Gastroesophageal sphincter (tissue), 4 donors: Measurements from ENCODE around the gene SORCS3. TPM values are rescaled to one million over a fixed set of nuclear protein-coding genes. Genes with fewer than 3 reads are reported as not detected.

Experiments
- ATAC-seq: fragments of 150-250 bp; one replicate; pipeline ENCODE4 v1.9.1; 2016; ENCODE audit warnings: mild to moderate bottlenecking, moderate library complexity
- H3K27ac ChIP-seq, 4 donors: fragments of 200-600 bp; sonication (generic) in 3 of 4; 1 replicate in 3 of 4; 2 replicates in 1 of 4; pipeline ENCODE4 v1.5.1; 2016 to 2019
- H3K27me3 ChIP-seq: fragments of 200-600 bp; sonication (generic); one replicate; pipeline ENCODE4 v1.5.1; 2019
- H3K36me3 ChIP-seq, 2 donors: fragments of 200-600 bp; sonication (generic); one replicate each; pipeline ENCODE4 v1.5.1; 2019; ENCODE audit warnings: control low read depth in 1 of 2
- H3K4me1 ChIP-seq, 3 donors: fragments of 200-600 bp; sonication (generic); 1 replicate in 2 of 3; 2 replicates in 1 of 3; pipeline ENCODE4 v1.5.1; 2016 to 2019; ENCODE audit warnings: control low read depth in 2 of 3
- H3K4me3 ChIP-seq, 2 donors: fragments of 200-600 bp; sonication (generic); one replicate each; pipeline ENCODE4 v1.5.1; 2019; ENCODE audit warnings: mild to moderate bottlenecking in 1 of 2, moderate library complexity in 1 of 2
- H3K9me3 ChIP-seq, 3 donors: fragments of 200-600 bp; sonication (generic); one replicate each; pipeline ENCODE4 v1.5.1; 2017 to 2019; ENCODE audit warnings: control low read depth in 2 of 3
- EP300 ChIP-seq: sonication (generic); formaldehyde crosslinking; IDR thresholded peaks from one replicate; pipeline ENCODE4 v1.6.1; 2017; ENCODE audit warnings: antibody characterized with exemption, mild to moderate bottlenecking
- POLR2A ChIP-seq, 2 donors: fragments of 450-650 bp; IDR thresholded peaks; one replicate each; pipeline ENCODE4 v1.6.1; 2017; ENCODE audit warnings: antibody characterized with exemption in 2 of 2, mild to moderate bottlenecking in 2 of 2, moderate library complexity in 1 of 2
- POLR2AphosphoS5 ChIP-seq: sonication (generic); formaldehyde crosslinking; IDR thresholded peaks from one replicate; pipeline ENCODE4 v1.6.1; 2017; ENCODE audit warnings: antibody characterized with exemption
- WGBS, 2 donors: methylation state at CpG; one replicate each; pipeline ENCODE4 v1.1.5; 2018; ENCODE audit warnings: low coverage in 1 of 2; 5-methylcytosine and 5-hydroxymethylcytosine counted together
- total RNA-seq, 4 donors: library from RNA; depleted of rRNA; stranded (reverse); fragments of >200 nt; gene quantifications; one replicate each; pipeline ENCODE4 v1.1.0, GENCODE V29; 2016
- TF ChIP-seq, protein P1 (sequence below), 4 experiments: fragments of 200-600 bp in 2 of 4; fragments of 450-650 bp in 2 of 4; sonication (generic) in 1 of 4; IDR thresholded peaks; one replicate each; pipeline ENCODE4 v1.5.1; 2017 to 2019; ENCODE audit warnings: antibody characterized with exemption in 4 of 4, mild to moderate bottlenecking in 2 of 4, moderate library complexity in 2 of 4

SORCS3 gene
- total RNA-seq, 4 donors from 2014 or later = 0.31 to 1.3 (median 0.69) TPM; not detected in 1

DNA sequence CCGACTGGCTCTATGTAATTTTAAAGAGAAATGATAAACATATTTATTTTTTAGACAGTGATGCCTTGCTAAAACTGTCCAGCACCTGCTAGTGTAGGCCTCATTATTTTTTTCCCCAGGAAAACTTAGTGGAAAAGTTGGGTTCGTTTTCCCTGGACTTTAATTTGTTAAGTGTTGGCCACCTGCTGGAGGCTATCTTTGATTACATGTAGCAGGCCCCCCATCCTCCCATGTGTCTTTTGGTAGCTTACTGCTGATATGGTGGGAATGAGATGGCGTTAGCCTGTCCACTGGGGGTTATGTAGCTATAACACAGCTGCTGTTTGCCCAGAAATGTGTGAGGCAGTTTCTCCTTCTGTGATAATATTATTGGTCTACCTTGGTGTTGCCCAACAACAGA, 265.0 kb downstream of the SORCS3 start:
- ATAC-seq = no peak
- no peak for TF ChIP-seq POLR2AphosphoS5
- TF ChIP-seq, protein P1, sequence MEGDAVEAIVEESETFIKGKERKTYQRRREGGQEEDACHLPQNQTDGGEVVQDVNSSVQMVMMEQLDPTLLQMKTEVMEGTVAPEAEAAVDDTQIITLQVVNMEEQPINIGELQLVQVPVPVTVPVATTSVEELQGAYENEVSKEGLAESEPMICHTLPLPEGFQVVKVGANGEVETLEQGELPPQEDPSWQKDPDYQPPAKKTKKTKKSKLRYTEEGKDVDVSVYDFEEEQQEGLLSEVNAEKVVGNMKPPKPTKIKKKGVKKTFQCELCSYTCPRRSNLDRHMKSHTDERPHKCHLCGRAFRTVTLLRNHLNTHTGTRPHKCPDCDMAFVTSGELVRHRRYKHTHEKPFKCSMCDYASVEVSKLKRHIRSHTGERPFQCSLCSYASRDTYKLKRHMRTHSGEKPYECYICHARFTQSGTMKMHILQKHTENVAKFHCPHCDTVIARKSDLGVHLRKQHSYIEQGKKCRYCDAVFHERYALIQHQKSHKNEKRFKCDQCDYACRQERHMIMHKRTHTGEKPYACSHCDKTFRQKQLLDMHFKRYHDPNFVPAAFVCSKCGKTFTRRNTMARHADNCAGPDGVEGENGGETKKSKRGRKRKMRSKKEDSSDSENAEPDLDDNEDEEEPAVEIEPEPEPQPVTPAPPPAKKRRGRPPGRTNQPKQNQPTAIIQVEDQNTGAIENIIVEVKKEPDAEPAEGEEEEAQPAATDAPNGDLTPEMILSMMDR (IDR thresholded peaks at IDR 0.05) = no peak
- TF ChIP-seq POLR2A (IDR thresholded peaks at IDR 0.05) = no peak
- TF ChIP-seq EP300 = no peak
- 46 to 82% methylated on average over 2 to 3 of the region's 3 CpGs for WGBS, 2 donors

DNA sequence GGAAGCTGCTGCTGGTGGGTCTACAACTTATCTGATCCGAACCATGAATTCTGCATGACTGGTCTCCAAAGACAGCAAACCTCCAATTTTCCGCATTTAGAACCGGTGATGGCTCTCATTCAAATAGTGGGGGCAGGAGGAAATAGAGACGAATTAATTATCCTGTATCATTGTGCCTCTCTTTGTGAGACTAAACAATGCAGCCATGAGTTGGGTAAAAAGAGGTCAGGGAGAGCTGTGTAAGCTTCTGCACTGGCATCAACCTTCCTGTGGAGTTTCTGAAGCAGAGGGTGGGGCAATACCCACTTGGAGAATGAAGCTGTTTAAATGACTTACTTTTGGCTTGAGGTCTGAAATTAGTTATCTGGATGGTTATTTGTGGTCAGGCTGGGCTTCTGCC, 266.4 kb downstream of the SORCS3 start:
- no peaks in the 10 kb centered on the region for H3K27me3 ChIP-seq
- H3K4me1 ChIP-seq = no peaks in the 10 kb centered on the region
- H3K36me3 ChIP-seq = no peaks in the 10 kb centered on the region
- no peaks in the 10 kb centered on the region for H3K9me3 ChIP-seq
- no peak overlapping the region for H3K27ac ChIP-seq
- ATAC-seq = no peak
- TF ChIP-seq POLR2AphosphoS5 (no peak), EP300 (no peak), POLR2A (IDR thresholded peaks at IDR 0.05) (no peak)
- TF ChIP-seq, protein P1 (IDR thresholded peaks at IDR 0.05) = no peak
- H3K4me3 ChIP-seq = no peak overlapping the region
- 55 to 91% methylated on average over 4 of the region's 4 CpGs for WGBS, 2 donors

More for the DNA sequence above, 265.0 kb downstream of the SORCS3 start:
- no peaks in the 10 kb centered on the region for H3K4me1 ChIP-seq
- H3K27ac ChIP-seq = no peak overlapping the region
- H3K27me3 ChIP-seq = no peaks in the 10 kb centered on the region
- H3K9me3 ChIP-seq = no peaks in the 10 kb centered on the region
- H3K4me3 ChIP-seq = no peak overlapping the region
- H3K36me3 ChIP-seq = no peaks in the 10 kb centered on the region

DNA sequence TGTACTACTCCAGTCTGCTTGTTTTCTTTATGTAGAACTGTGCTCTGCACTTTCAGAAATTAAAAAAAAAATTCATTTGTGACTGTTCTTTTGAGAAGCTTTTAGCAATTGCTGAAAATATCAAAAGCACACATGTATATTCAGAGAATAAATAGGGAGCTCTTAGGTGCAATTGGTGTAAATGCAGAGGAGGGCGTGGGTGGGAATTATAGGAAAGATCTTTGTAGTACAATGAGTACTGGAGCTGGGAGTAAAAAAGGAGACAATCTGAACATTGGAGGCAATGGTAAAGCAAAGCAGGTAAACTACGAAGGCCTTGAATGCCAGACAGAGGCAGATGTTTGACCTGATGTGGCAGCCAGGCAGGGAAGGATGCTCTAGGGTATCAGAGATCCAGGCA, 267.5 kb downstream of the SORCS3 start:
- Histone ChIP-seq H3K4me3 (no peak overlapping the region), H3K9me3 (no peaks in the 10 kb centered on the region), H3K27ac (no peak overlapping the region), H3K36me3 (no peaks in the 10 kb centered on the region), H3K27me3 (no peaks in the 10 kb centered on the region), H3K4me1 (no peaks in the 10 kb centered on the region)
- 79 to 88% methylated on average over 2 of the region's 2 CpGs for WGBS, 2 donors
- no peak for ATAC-seq
- no peak for TF ChIP-seq POLR2A (IDR thresholded peaks at IDR 0.05)

DNA sequence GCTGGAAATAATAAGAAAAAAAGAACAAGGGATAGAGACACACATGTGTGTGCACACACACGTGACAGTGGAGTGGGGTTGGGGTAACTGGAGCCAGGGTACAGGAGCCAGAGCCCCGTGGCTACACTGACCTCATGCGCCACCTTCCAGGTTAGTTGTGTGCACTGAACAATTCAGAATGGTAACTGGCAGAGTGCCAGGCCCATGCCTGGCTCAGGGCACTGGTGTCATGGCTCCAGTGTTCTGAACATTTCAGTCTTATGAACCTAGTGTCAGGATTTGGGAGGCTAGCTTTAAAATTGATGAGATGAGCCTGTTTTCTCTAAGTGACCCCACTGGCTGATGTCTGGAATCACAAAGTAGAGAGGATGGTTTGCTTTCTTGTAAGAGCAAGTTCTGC, 269.6 kb downstream of the SORCS3 start:
- H3K27me3 ChIP-seq = no peaks in the 10 kb centered on the region
- H3K36me3 ChIP-seq = no peaks in the 10 kb centered on the region
- no peak overlapping the region for H3K4me3 ChIP-seq
- TF ChIP-seq POLR2AphosphoS5 = no peak
- TF ChIP-seq, protein P1 (IDR thresholded peaks at IDR 0.05) = no peak
- TF ChIP-seq EP300 = no peak
- no peak for TF ChIP-seq POLR2A (IDR thresholded peaks at IDR 0.05)
- ATAC-seq = no peak
- no peaks in the 10 kb centered on the region for H3K4me1 ChIP-seq
- no peaks in the 10 kb centered on the region for H3K9me3 ChIP-seq
- H3K27ac ChIP-seq = no peak overlapping the region
- WGBS, 2 donors = 69 to 79% methylated on average over 3 of the region's 3 CpGs

DNA sequence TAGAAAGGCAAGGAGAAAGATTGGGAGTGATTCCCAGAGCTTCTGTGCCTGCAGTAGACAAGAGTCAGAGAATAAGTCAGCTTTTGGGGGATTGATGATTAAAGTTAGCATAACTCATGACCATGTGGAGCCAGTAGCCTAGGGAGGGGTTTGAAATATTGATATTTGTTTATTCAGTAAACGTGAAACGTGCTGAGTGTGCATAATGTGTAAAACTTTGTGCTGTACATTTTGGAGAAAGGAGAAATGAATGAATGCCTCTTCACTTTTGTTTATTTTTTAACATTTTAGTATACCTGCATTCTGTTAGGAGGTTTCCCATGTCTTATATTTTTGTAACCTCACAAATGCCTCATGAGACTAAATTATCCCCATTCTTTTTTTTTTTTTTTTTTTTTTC, 272.3 kb downstream of the SORCS3 start:
- no peak for TF ChIP-seq POLR2A (IDR thresholded peaks at IDR 0.05)
- TF ChIP-seq POLR2AphosphoS5 = no peak
- TF ChIP-seq, protein P1 (IDR thresholded peaks at IDR 0.05) = no peak
- no peaks in the 10 kb centered on the region for H3K27me3 ChIP-seq

More for the DNA sequence above, 272.3 kb downstream of the SORCS3 start:
- WGBS, 2 donors = 64 to 87% methylated on average over 2 of the region's 2 CpGs
- no peak for ATAC-seq
- Histone ChIP-seq H3K36me3 (no peaks in the 10 kb centered on the region), H3K9me3 (no peaks in the 10 kb centered on the region), H3K27ac (no peak overlapping the region), H3K4me3 (no peak overlapping the region), H3K4me1 (no peaks in the 10 kb centered on the region)
